PC-9 (cell line): ENCODE measurements around the gene LRG1. TPM values are rescaled to one million over a fixed set of nuclear protein-coding genes. Genes with fewer than 3 reads are reported as not detected.

Experiments used
- BruUV-seq: library from RNA; stranded (reverse); fragments of 400-500 nt; replicated peaks from 2 replicates; lab custom pipeline; 2021; lab: Mats Ljungman, UMichigan
- CTCF ChIA-PET: fragments of 300-600 bp; sonication (Branson Sonifier 250); formaldehyde crosslinking; loops from one replicate; lab custom pipeline; 2022; ENCODE audit warnings: antibody characterized with exemption; lab: Charles Lee
- POLR2A ChIA-PET: fragments of 300-600 bp; sonication (Branson Sonifier 250); formaldehyde crosslinking; loops from one replicate; lab custom pipeline; 2022; ENCODE audit warnings: antibody characterized with exemption; ENCODE audit not compliant: unreplicated experiment; lab: Charles Lee
- DNase-seq, 2 experiments: peaks; one replicate each; pipeline versions ENCODE4 v3.0.0 to v3.0.0-alpha.2; 2015 to 2022; ENCODE audit warnings: mixed read lengths in 1 of 2
- H2AFZ ChIP-seq: fragments of 200-600 bp; sonication (generic); 2 replicates; pipeline ENCODE4 v1.8.1; 2017; ENCODE audit warnings: antibody characterized with exemption
- H3F3A ChIP-seq: fragments of 200-600 bp; sonication (generic); 2 replicates; pipeline ENCODE4 v1.8.1; 2017; ENCODE audit warnings: antibody characterized with exemption, mild to moderate bottlenecking, low read depth; ENCODE audit not compliant: insufficient read depth
- H3K27ac ChIP-seq: fragments of 200-600 bp; sonication (generic); 2 replicates; pipeline ENCODE4 v1.6.1; 2016; ENCODE audit warnings: mixed run types
- H3K27me3 ChIP-seq: fragments of 200-600 bp; sonication (generic); 2 replicates; pipeline ENCODE4 v1.6.1; 2016; ENCODE audit warnings: low read depth, mixed run types; ENCODE audit not compliant: insufficient read depth
- H3K36me3 ChIP-seq: fragments of 200-600 bp; sonication (generic); 2 replicates; pipeline ENCODE4 v1.6.1; 2016; ENCODE audit warnings: low read depth, mixed run types
- H3K4me1 ChIP-seq: fragments of 200-600 bp; sonication (generic); replicated peaks from 2 replicates; pipeline ENCODE4 v1.6.1; 2016; ENCODE audit warnings: mixed run types; ENCODE audit not compliant: insufficient read depth
- H3K4me2 ChIP-seq: fragments of 200-600 bp; sonication (generic); 2 replicates; pipeline ENCODE4 v1.6.1; 2017; ENCODE audit warnings: mixed run types
- H3K4me3 ChIP-seq: fragments of 200-600 bp; sonication (generic); 2 replicates; pipeline ENCODE4 v1.6.1; 2016; ENCODE audit warnings: mixed run types
- H3K79me2 ChIP-seq: fragments of 200-600 bp; sonication (generic); 2 replicates; pipeline ENCODE4 v1.6.1; 2017; ENCODE audit warnings: low read depth, mixed run types
- H3K9me2 ChIP-seq: fragments of 200-600 bp; sonication (generic); 2 replicates; pipeline ENCODE4 v1.8.1; 2017; ENCODE audit warnings: mild to moderate bottlenecking; ENCODE audit not compliant: insufficient read depth
- H3K9me3 ChIP-seq: fragments of 200-600 bp; sonication (generic); 2 replicates; pipeline ENCODE4 v1.8.1; 2016; ENCODE audit warnings: low read depth; ENCODE audit not compliant: insufficient read depth
- H4K20me1 ChIP-seq: fragments of 200-600 bp; sonication (generic); 2 replicates; pipeline ENCODE4 v1.8.1; 2017; ENCODE audit not compliant: insufficient read depth
- CTCF ChIP-seq: fragments of 200-600 bp; sonication (generic); conservative IDR thresholded peaks from 2 replicates; pipeline ENCODE4 v1.6.1; 2017; ENCODE audit warnings: mixed run types, antibody characterized with exemption, mild to moderate bottlenecking, moderate library complexity
- EZH2 ChIP-seq: fragments of 200-600 bp; sonication (generic); IDR thresholded peaks from 2 replicates; pipeline ENCODE4 v1.8.0; 2017; ENCODE audit warnings: antibody characterized with exemption, low read depth
- intact Hi-C: fragments of 100-400 bp; cut with micrococcal nuclease; formaldehyde crosslinking; loops from one replicate; pipeline ENCODE4 v1.10.0; 2022; ENCODE audit not compliant: unreplicated experiment
- total RNA-seq: library from RNA; stranded (reverse); gene quantifications from 2 replicates; pipeline ENCODE4 v1.2.3, GENCODE V29; 2021

Gene LRG1
- total RNA-seq, 1 experiment from 2014 or later: 25.6 TPM

- Histone ChIP-seq H2AFZ (no peak overlapping the region), H3K4me2 (no peak overlapping the region), H3F3A (peaks cover 12% of the 10 kb centered on the region; the same call in 1 of the 2 replicates), H3K79me2 (no peaks in the 10 kb centered on the region), H3K4me1 (peaks cover 33% of the 10 kb centered on the region), H3K4me3 (no peak overlapping the region), H3K36me3 (no peaks in the 10 kb centered on the region), H4K20me1 (no peaks in the 10 kb centered on the region), H3K27ac (no peak overlapping the region), H3K9me2 (no peaks in the 10 kb centered on the region), H3K27me3 (no peaks in the 10 kb centered on the region), H3K9me3 (no peaks in the 10 kb centered on the region)
- DNase-seq: no peak
- ChIA-PET CTCF (interaction anchor here (0.6 to 1.2 kb wide), 2 partner anchors 51 to 260 kb away, joined by 4 read pairs; no protein-coding TSS in a partner anchor), POLR2A (interaction anchor here (0.9 kb wide), 1 partner anchor 13 kb away, joined by 4 read pairs; the partner anchor contains the start of gene PLIN5)
- intact Hi-C loops: loop anchor here (5.0 kb wide), 1 partner anchor 115 kb away; the partner anchor contains the start of gene TNFAIP8L1
- no peak for TF ChIP-seq EZH2
- no peak for TF ChIP-seq CTCF
- BruUV-seq: no TSS peak
Observed at GRCh38 chr19:4522291-4523002, 17.4 kb downstream of the LRG1 start.

- BruUV-seq: no TSS peak
- no peak overlapping the region for H3K4me3 ChIP-seq
- ChIA-PET CTCF (interaction anchor here (0.6 kb wide), 1 partner anchor 49 kb away, joined by 7 read pairs; no protein-coding TSS in a partner anchor), POLR2A (interaction anchor here (0.9 kb wide), 1 partner anchor 13 kb away, joined by 4 read pairs; the partner anchor contains the start of gene PLIN5)
- peak overlapping the region; percentile 38 for H3K4me2 ChIP-seq
- intact Hi-C loops: loop anchor here (5.0 kb wide), 1 partner anchor 115 kb away; the partner anchor contains the start of gene TNFAIP8L1
- H2AFZ ChIP-seq: no peak overlapping the region
- peaks cover 39% of the 10 kb centered on the region for H3K4me1 ChIP-seq
- H3K9me2 ChIP-seq: no peaks in the 10 kb centered on the region
- peaks cover 12% of the 10 kb centered on the region; the same call in 1 of the 2 replicates for H3F3A ChIP-seq
- no peak overlapping the region for H3K27ac ChIP-seq
- H3K27me3 ChIP-seq: no peaks in the 10 kb centered on the region
- no peaks in the 10 kb centered on the region for H3K36me3 ChIP-seq
- H3K9me3 ChIP-seq: no peaks in the 10 kb centered on the region
- no peaks in the 10 kb centered on the region for H3K79me2 ChIP-seq
- H4K20me1 ChIP-seq: no peaks in the 10 kb centered on the region
- no peak for DNase-seq
- TF ChIP-seq CTCF (no peak), EZH2 (no peak)
Observed at GRCh38 chr19:4521888-4522242, 18.0 kb downstream of the LRG1 start.

GRCh38 chr19:4521170-4521887 is 18.5 kb downstream of the LRG1 start:
- intact Hi-C loops: loop anchor here (5.0 kb wide), 1 partner anchor 116 kb away; the partner anchor contains the start of gene TNFAIP8L1
- Histone ChIP-seq H3K4me3 (no peak overlapping the region), H3F3A (peaks cover 12% of the 10 kb centered on the region; the same call in 1 of the 2 replicates), H3K9me2 (no peaks in the 10 kb centered on the region), H4K20me1 (no peaks in the 10 kb centered on the region), H3K79me2 (no peaks in the 10 kb centered on the region), H3K27ac (no peak overlapping the region), H3K27me3 (no peaks in the 10 kb centered on the region), H2AFZ (no peak overlapping the region), H3K9me3 (no peaks in the 10 kb centered on the region), H3K4me2 (peak overlapping the region; percentile 38), H3K4me1 (peaks cover 43% of the 10 kb centered on the region), H3K36me3 (no peaks in the 10 kb centered on the region)
- DNase-seq: peak; percentile 22 to 57
- BruUV-seq: no TSS peak
- ChIA-PET CTCF (interaction anchor here (0.6 kb wide), 1 partner anchor 48 kb away, joined by 7 read pairs; no protein-coding TSS in a partner anchor), POLR2A (interaction anchor here (0.6 to 0.9 kb wide), 2 partner anchors 14 to 17 kb away, joined by 3 to 4 read pairs; partner anchors contain the start of gene PLIN5)
- TF ChIP-seq EZH2: no peak
- TF ChIP-seq CTCF: no peak
